ENCODE measurements around the gene SULF2.
A peak's percentile ranks its signal among the peaks of the same experiment; 100 is the strongest.

Gene SULF2

DNA sequence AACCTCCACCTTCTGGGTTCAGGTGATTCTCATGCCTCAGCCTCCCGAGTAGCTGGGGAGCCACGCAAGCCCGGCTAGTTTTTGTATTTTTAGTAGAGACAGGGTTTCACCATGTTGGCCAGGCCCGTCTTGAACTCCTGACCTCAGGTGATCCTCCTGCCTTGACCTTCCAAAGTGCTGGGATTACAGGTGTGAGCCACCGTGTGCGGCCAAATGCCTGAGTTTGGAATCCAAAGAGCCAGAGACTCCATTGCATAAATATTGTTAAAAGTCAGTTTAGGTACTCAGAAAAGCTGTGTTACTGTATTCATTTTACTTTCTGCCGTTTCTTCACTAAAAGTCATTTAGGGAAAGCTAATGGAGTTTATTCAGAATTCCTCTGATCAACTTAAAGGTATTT is 137.3 kb downstream of the SULF2 start:
- DNase-seq (ENCODE audit: low read depth): no peak

DNA sequence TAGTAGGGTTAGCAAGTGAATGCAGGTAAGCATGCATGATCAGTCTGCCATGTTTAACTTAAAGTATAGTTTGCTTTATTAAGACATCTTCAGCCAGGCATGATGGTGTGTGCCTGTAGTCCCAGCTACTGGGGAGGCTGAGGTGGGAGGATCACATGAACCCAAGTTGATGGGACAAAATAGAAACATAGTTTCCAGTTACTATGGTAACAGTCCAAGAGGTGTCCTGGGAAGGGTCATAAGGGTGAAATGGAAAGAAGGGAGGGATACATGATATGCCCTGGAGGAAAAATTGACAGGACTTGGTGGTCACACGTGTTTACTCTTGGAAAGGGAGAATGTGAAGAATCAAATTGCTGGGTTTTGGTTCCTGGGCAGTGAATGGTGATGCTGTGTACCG is 139.6 kb downstream of the SULF2 start:
- no peak for DNase-seq (ENCODE audit: low read depth)

DNA sequence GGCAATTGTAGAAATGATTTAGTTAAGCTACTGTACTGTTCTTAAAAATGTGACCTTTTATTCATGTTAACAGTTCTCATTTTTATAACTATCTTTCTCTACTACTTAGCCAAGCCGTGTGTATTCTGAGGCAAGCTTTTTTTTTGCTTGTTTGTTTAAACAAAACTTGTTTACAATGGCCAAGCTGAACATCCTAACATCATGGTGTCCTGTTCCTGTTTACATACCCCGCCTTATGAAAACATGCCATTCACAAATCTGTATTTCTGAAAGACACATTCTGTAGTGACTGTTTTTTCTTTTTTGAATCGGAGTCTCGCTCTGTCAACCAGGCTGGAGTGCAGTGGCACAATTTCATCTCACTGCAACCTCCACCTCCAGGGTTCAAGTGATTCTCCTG is 142.7 kb downstream of the SULF2 start:
- DNase-seq (ENCODE audit: low read depth): no peak

DNA sequence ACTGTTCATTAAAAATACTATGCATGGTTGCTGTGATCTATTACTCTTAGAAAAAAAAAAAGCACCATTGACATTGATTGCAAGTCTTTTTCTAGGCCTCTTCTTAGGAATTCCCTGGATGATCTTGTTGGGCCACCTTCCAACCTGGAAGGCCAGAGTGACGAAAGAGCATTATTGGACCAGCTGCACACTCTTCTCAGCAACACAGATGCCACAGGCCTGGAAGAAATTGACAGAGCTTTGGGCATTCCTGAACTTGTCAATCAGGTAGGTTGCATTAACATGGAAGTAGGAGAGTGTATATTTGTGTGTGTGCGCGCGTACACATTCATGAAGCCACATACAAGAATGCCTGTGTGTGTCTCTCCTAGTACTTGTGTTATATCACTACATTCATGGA is 143.2 kb downstream of the SULF2 start:
- DNase-seq (ENCODE audit: low read depth): no peak

DNA sequence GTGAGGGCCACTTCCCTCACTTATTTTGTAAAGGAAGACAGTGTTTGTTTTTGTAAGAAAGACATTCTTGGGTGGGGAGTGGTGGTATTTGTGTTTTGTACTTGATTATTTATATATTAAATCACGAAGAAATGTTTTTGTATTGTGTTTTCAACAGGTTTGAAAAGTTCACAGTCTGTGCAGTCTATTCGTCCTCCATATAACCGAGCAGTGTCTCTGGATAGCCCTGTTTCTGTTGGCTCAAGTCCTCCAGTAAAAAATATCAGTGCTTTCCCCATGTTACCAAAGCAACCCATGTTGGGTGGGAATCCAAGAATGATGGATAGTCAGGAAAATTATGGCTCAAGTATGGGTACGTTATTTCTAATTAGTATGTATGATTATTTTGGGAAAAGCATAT is 146.4 kb downstream of the SULF2 start:
- DNase-seq (ENCODE audit: low read depth): no peak

DNA sequence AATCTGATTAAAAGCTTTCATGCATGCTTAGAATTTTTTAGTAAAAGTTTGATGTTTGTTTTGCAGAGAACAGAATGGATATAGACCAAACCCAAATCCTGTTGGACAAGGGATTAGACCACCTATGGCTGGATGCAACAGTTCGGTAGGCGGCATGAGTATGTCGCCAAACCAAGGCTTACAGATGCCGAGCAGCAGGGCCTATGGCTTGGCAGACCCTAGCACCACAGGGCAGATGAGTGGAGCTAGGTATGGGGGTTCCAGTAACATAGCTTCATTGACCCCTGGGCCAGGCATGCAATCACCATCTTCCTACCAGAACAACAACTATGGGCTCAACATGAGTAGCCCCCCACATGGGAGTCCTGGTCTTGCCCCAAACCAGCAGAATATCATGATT is 150.0 kb downstream of the SULF2 start:
- DNase-seq (ENCODE audit: low read depth): no peak

DNA sequence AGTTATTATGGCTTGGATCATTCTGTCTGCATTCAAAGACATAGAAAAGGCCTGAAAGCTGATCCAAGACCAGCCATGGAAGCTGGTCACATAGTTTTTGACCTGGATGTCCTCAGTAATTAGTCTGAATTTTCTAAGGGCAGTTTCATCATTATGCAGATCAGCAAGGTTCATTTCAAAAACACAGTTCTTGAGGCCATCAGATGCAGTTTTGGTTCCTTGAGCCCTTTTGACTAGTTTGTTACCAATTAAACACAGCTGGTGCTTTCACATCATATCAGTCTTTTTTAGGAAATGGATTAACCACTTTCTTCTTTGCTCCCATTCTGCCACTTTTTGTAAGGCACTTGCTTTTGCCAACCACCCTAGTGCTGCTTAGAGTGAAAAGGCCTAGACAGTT is 154.2 kb downstream of the SULF2 start:
- no peak for DNase-seq (ENCODE audit: low read depth)

- DNase-seq (ENCODE audit: low read depth): no peak
These were observed 155.4 kb downstream of the SULF2 start for GRCh38 chr20:47629907-47630306.

- no peak for DNase-seq (ENCODE audit: low read depth)
These were observed 157.7 kb downstream of the SULF2 start for GRCh38 chr20:47627540-47627939.

DNA sequence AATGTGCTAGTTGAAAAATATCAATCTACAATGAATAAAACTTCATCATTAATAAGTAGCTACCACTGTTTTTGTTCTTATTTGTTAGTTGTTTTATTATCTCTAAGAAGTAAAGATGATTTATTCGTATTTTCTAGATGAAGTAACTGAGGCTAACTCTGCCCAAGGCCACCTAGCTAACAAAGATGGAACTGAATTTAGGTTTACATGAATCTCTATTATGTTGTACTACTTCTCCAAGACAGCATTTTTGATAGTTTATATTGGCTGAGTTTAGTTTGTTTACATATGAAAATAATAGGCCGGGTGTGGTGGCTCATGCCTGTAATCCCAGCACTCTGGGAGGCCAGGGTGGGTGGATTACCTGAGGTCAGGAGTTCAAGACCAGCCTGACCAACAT is 162.1 kb downstream of the SULF2 start:
- DNase-seq (ENCODE audit: low read depth): no peak

DNA sequence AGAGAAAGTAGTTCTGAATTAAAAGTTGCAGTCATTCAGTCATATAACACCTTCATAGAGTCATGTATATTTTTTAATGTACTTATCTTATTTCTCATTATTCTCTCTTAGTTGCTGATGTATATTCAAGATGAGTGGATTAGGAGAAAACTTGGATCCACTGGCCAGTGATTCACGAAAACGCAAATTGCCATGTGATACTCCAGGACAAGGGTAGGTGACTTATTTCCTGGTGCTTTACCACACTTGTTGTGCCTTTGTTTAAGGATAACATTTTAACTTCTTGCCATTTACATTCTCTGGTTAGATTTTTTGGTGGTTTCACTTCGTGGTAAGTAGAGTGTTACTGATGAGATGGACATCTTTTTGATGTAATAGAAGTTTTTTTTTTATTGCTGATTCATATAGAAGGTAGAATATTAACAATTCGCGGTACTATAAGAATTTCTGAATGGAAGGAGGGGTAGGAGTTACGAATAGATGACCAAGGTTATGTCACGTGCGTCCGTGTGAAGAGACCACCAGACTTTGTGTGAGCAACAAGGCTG is 163.1 kb downstream of the SULF2 start:
- DNase-seq (ENCODE audit: low read depth): no peak

DNA sequence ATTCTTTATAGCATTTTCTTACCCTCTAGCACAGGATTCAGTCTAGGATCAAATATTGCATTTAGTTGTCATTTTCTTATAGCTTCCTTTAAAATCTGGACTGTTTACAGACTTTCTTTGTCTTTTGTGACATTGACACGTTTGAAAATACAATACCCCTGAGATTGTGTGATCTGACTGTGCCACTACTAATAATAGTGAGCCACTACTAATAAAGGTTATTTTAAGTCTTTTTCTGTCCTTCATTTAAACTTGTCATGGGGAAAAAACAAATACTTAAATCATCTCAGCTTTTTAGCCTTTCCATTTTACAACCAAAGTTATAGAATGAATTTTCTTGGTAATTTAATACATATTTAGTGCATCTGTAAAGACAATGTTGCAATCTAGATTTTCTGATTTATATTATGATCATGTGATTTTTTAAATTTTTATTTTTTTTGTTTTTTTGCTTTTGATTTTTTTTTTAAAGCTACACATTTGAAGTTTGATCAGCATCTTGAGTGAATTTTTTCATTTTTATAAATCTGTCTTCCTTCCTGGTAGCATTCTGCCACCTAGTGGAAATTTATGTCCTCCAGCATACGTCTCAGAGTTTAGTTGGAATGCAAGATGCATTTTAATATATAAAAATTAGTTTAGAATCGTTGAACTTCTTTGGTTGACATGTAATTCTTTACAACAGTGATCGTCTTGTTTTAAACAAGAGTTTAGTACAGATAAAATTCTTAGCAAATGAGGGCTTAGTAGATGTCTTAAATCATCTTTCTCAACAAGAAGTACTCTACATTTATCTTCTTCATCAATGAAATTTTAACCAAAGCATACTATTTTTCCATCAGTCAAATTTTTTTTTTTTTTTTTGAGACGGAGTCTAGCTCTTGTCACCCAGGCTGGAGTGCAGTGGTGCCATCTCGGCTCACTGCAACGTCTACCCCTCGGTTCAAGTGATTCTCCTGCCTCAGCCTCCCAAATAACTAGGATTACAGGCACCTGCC is 164.2 kb downstream of the SULF2 start:
- peak; percentile 92 for DNase-seq (ENCODE audit: low read depth)

DNA sequence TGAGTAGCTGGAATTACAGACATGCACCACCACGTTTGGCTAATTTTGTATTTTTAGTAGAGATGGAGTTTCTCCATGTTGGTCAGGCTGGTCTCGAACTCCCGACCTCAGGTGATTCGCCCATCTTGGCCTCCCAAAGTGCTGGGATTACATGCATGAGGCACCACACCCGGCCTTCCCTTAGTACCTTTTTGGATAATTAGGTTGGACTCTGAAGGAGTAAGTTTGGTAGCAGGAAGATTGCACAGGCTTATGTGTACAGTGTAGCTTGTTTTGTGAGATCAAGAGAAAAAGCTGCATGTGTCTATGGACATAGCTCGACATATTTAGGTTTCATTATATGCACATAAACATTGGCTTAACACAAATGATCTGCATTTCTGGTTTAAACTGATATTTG is 166.8 kb downstream of the SULF2 start:
- DNase-seq (ENCODE audit: low read depth): no peak

DNA sequence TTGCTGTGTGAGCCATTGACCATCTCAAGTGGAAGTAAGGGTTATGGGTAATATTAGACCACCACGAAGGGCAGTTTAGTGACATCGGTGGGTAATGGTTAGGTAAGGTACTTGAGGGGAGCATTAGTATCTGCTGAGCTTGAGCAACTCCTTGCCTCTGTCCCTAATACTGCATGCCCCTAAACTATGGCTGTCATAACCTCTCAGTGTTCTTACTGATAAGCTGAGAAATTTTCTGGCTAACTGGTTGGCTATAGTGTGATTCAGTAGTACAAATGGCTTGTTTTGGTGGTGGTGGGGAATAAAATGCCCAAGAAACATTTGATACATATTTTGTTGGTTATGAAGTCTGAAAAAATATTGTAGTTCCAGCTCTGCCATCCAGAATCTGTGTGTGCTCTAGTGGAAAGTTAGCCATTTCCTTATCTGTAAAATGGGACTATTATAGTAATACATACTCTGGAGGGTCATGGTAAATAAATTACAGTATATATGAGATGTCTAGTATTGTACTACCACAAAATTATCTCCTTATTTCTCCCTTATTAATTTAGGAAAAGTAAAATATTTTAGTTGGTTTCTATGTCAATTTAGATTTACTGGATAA is 170.5 kb downstream of the SULF2 start:
- DNase-seq (ENCODE audit: low read depth): no peak

GRCh38 chr20:47612670-47613069 is 172.6 kb downstream of the SULF2 start:
- no peak for DNase-seq (ENCODE audit: low read depth)

- DNase-seq (ENCODE audit: low read depth): no peak
These were observed 173.5 kb downstream of the SULF2 start for GRCh38 chr20:47611785-47612184.

DNA sequence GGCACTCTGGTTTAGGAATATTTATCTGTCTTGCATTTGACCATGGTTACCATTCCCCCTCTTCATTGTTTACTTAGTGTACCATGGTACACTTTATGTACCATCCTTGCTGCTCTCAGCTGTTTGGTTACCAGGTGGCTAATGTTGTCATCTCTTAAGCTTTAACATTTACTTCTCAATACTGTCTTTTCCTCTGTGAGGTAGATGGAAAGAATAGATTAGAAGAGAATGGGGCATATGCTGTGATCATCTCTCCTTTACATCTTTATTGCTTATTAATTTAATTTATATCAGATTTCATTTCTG is 174.4 kb downstream of the SULF2 start:
- DNase-seq (ENCODE audit: low read depth): no peak

GRCh38 chr20:47610247-47610944 is 174.9 kb downstream of the SULF2 start:
- peak; percentile 93 for DNase-seq (ENCODE audit: low read depth)

- DNase-seq (ENCODE audit: low read depth): no peak
These were observed 176.3 kb downstream of the SULF2 start for GRCh38 chr20:47609001-47609400.

Measured in HS-5 (cell line).